AG04450 (cell line): Measurements from ENCODE around the gene LGMN. TPM values are rescaled to one million over a fixed set of nuclear protein-coding genes. Genes with fewer than 3 reads are reported as not detected.

Experiments
- CTCF ChIA-PET: fragments of 300-600, 350-600 bp; formaldehyde crosslinking; extraction: SDS; loops from one replicate; lab custom pipeline; 2022; ENCODE audit warnings: antibody characterized with exemption, inconsistent platforms; lab: Charles Lee
- POLR2A ChIA-PET: fragments of 350-600 bp; formaldehyde crosslinking; extraction: SDS; loops from one replicate; lab custom pipeline; 2021; ENCODE audit warnings: antibody characterized with exemption, inconsistent platforms; lab: Yijun Ruan, JAX
- DNase-seq: peaks from one replicate; pipeline ENCODE4 v3.0.0-alpha.2; 2011; ENCODE audit warnings: low read depth, low spot score
- H3K27ac ChIP-seq: one replicate; pipeline ENCODE4 v1.5.1; 2012; ENCODE audit warnings: low read depth, low read length, control low read depth
- H3K27me3 ChIP-seq: one replicate; pipeline ENCODE4 v1.6.0; 2012; ENCODE audit warnings: low read length; ENCODE audit not compliant: control insufficient read depth, insufficient read depth
- H3K4me3 ChIP-seq: 2 replicates; pipeline ENCODE4 v1.5.1; 2011; ENCODE audit warnings: mild to moderate bottlenecking, low read depth, low read length, control low read depth
- H3K9me3 ChIP-seq: 2 replicates; pipeline ENCODE4 v1.5.1; 2012; ENCODE audit warnings: low read length; ENCODE audit not compliant: control insufficient read depth, insufficient read depth
- polyA plus RNA-seq: library from polyadenylated mRNA; depleted of rRNA; stranded (reverse); fragments of >200 nt; gene quantifications from 2 replicates; pipeline ENCODE4 v1.2.3, GENCODE V29; 2011
- TF ChIP-seq, protein P1 (sequence below): IDR thresholded peaks from 2 replicates; pipeline ENCODE4 v1.5.1; 2011; ENCODE audit warnings: low read depth, low read length, control low read depth, inconsistent platforms

LGMN gene
- polyA plus RNA-seq, 1 experiment, result 21.8 TPM

GRCh38 chr14:92719890-92720323, 28.5 kb downstream of the LGMN start:
- POLR2A ChIA-PET, result interaction anchor here (0.7 kb wide), 1 partner anchor 10 kb away, joined by 3 read pairs; no protein-coding TSS in a partner anchor
- DNase-seq, result no peak

DNA sequence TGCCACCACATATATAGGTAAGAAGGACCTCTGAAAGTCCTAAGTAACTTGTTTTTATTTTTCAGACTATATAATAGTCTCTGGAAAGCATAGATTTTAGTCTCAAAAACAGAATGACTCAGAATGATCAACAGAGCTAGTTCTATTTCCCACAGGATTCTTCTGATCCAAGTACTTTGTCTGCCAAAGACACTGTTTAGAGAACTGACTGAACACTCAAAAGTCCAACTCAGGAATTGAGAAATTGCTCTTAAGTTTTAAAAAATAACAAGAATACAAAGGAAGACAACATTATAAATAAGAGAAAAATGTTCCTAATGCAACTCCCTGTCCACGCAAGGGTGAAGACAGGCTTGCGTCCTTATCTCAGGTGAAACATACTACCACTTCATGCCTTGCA, 29.0 kb downstream of the LGMN start:
- ChIA-PET CTCF (interaction anchor here (0.6 to 1.1 kb wide), 2 partner anchors 30 to 600 kb away, joined by 3 read pairs; no protein-coding TSS in a partner anchor), POLR2A (interaction anchor here (0.7 kb wide), 1 partner anchor 11 kb away, joined by 3 read pairs; no protein-coding TSS in a partner anchor)
- TF ChIP-seq, protein P1, sequence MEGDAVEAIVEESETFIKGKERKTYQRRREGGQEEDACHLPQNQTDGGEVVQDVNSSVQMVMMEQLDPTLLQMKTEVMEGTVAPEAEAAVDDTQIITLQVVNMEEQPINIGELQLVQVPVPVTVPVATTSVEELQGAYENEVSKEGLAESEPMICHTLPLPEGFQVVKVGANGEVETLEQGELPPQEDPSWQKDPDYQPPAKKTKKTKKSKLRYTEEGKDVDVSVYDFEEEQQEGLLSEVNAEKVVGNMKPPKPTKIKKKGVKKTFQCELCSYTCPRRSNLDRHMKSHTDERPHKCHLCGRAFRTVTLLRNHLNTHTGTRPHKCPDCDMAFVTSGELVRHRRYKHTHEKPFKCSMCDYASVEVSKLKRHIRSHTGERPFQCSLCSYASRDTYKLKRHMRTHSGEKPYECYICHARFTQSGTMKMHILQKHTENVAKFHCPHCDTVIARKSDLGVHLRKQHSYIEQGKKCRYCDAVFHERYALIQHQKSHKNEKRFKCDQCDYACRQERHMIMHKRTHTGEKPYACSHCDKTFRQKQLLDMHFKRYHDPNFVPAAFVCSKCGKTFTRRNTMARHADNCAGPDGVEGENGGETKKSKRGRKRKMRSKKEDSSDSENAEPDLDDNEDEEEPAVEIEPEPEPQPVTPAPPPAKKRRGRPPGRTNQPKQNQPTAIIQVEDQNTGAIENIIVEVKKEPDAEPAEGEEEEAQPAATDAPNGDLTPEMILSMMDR, result no peak
- H3K9me3 ChIP-seq, result no peaks in the 10 kb centered on the region
- H3K4me3 ChIP-seq, result no peak overlapping the region
- H3K27me3 ChIP-seq, result peaks cover 2% of the 10 kb centered on the region
- H3K27ac ChIP-seq, result no peak overlapping the region
- no peak for DNase-seq

More at GRCh38 chr14:92719890-92720323, 28.5 kb downstream of the LGMN start:
- CTCF ChIA-PET, result interaction anchor here (1.1 kb wide), 1 partner anchor 30 kb away, joined by 3 read pairs; no protein-coding TSS in a partner anchor
- Histone ChIP-seq H3K27ac (no peak overlapping the region), H3K27me3 (peaks cover 2% of the 10 kb centered on the region), H3K9me3 (no peaks in the 10 kb centered on the region), H3K4me3 (no peak overlapping the region)
- TF ChIP-seq, protein P1, result no peak

DNA sequence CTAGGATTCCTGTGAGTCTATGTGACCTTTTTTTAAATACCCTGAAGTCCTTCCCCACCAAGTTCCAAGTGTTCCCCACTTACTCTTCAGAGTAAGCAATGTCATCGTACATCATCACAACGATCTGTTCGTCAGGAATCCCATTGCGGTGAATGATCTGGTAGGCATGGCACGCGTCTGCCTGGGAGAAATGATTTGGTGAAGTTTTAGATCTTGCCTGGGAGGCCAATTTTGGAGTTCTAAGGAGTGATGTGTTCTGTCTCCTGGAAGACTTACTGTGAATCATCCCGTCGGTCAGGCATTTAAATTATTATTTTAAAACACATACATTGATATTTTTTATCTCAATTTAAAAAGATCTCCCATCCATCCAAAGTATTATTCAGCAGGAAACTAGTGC, 29.8 kb downstream of the LGMN start:
- H3K9me3 ChIP-seq, result no peaks in the 10 kb centered on the region
- TF ChIP-seq, protein P1, result no peak
- no peak overlapping the region for H3K27ac ChIP-seq
- POLR2A ChIA-PET, result no interaction called here
- no peak for DNase-seq
- H3K4me3 ChIP-seq, result no peak overlapping the region
- peaks cover 2% of the 10 kb centered on the region for H3K27me3 ChIP-seq
- CTCF ChIA-PET, result interaction anchor here (0.6 to 2.7 kb wide), 2 partner anchors 32 to 599 kb away, joined by 3 to 7 read pairs; no protein-coding TSS in a partner anchor

DNA sequence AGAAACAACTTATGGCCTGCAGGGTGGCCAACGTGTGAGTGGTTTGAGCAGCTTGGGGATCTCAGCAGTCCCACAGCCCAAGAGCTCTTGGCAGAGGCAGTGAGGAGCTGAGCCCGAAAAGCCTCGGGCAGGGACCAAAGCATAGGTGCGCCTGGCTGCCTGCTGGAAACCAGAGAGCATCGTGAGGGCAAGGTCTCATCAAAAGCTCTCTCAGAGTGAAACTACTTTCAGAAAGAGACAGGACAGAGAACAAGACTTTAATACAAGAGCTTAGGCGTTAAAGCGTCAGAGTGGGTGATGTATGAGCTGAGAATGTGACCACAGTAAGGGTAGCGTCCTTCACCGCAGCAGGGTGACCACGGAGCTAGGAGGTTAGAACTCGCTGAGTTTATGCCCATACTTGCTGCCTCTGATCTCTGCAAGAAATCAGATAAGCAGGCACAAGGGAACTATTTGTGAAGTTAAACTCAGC, 30.8 kb downstream of the LGMN start:
- no peaks in the 10 kb centered on the region for H3K9me3 ChIP-seq
- DNase-seq, result no peak
- CTCF ChIA-PET, result interaction anchor here (0.7 to 2.7 kb wide), 3 partner anchors 10 to 66 kb away, joined by 3 to 8 read pairs (median 7); no protein-coding TSS in a partner anchor
- no peaks in the 10 kb centered on the region for H3K27me3 ChIP-seq
- TF ChIP-seq, protein P1, result no peak
- H3K4me3 ChIP-seq, result no peak overlapping the region
- POLR2A ChIA-PET, result no interaction called here
- no peak overlapping the region for H3K27ac ChIP-seq

- no peak overlapping the region for H3K27ac ChIP-seq
- DNase-seq, result no peak
- ChIA-PET POLR2A (no interaction called here), CTCF (interaction anchor here (2.7 kb wide), 1 partner anchor 29 kb away, joined by 7 read pairs; no protein-coding TSS in a partner anchor)
- TF ChIP-seq, protein P1, result no peak
- no peaks in the 10 kb centered on the region for H3K27me3 ChIP-seq
- H3K9me3 ChIP-seq, result no peaks in the 10 kb centered on the region
- H3K4me3 ChIP-seq, result no peak overlapping the region
Measured at GRCh38 chr14:92716131-92716530, 32.3 kb downstream of the LGMN start.
